HG02884 (cell line): ENCODE measurements around the gene SPECC1.
"Not testable (repeated sequence)": the region's sequence is repeated elsewhere in the genome, so short reads cannot be mapped to it uniquely, and the experiment has no call there.

Experiments used
- ATAC-seq: cut with Tn5 transposase; IDR thresholded peaks from one replicate; pipeline ENCODE4 v1.9.1; 2021; ENCODE audit warnings: mild to moderate bottlenecking, moderate library complexity; ENCODE audit not compliant: unreplicated experiment

The SPECC1 gene

DNA sequence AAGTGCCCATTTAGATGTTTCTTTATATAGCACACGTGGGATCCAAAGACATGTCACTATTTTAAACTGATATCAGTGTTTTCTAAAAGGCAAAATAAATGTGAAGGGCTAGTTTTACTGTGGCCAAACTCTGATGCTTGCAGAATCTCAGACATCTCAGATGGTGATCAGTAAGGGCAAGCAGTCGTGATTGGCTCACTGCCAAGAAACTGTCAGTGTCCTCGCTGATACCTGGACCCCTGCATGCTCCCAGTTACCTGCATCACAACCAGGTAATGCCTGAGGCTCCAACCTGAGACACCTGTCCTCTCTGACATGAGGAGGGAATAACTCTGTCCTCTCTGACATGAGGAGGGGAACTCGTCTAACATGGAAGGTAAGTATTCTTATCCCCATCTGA is 114.0 kb downstream of the SPECC1 start:
- no peak for ATAC-seq

GRCh38 chr17:20125724-20126123 is 116.6 kb downstream of the SPECC1 start:
- ATAC-seq = no peak

GRCh38 chr17:20127360-20128035 is 118.3 kb downstream of the SPECC1 start:
- ATAC-seq = no peak

DNA sequence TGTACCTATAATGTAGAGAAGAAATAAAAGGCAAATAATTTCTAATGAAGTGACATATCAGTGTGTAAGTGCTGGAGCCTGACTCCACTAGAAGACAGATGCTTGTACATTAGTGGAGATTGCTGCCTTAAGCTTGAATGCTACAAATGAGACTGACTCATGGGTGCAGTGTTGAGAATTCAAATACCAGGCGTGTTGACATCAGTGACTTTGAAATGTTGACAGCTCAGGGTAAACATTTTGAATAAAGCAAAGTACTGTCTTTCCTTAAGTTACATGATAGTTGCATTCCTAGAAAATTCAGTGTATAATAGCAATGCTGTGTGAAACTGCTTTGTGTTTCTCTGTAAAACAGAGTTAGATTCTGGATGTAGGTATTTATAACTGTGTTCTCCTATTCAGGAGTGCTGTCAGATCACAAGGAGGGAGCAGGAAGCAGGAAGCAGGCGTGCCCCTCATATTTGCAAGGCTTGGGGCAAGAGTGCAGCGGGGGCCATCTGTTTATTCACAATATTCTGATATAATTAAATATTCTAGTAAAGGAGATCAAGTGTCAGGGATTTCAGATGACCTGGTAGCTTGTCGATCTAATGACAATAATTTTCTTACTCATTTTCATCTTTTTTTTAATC is 119.0 kb downstream of the SPECC1 start:
- ATAC-seq = no peak

GRCh38 chr17:20133517-20133916 is 124.4 kb downstream of the SPECC1 start:
- ATAC-seq = no peak

DNA sequence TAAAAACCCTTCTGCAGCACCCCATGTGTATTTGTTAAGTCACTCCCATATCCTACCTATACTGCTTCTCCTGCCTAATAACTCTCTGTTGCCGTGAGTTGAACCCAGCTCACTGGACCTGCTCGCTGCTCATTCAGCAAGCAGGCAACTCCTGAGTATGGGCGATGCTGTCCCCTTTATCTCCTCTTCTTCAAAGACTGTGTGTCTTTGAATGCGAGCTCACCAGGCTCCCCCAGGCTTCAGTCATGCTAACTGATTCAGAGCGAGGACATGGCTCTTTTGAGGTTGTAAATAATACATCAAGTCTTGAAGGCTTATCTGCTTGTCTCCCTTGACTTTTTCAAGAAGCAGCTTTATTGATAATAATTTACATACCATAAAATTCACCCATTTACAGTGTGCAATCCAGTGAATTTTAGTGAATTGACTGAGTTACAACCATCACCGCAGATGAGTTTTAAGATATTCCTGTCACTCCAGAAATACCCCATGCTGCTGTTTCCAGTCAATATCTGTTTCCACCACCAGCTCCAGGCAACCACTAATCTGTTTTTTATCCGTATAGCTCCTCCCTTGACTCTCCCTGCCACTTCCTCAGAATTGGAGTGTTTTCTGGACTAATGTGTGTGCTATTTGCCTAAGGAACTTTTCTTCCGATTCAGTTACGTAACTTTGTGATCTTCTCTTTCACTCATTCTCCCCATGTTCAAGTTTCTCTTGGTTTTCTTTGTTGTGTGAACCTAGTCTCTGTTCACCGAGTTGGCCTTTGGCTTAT is 132.2 kb downstream of the SPECC1 start:
- ATAC-seq = no peak

GRCh38 chr17:20142268-20142667 is 133.1 kb downstream of the SPECC1 start:
- ATAC-seq = no peak

DNA sequence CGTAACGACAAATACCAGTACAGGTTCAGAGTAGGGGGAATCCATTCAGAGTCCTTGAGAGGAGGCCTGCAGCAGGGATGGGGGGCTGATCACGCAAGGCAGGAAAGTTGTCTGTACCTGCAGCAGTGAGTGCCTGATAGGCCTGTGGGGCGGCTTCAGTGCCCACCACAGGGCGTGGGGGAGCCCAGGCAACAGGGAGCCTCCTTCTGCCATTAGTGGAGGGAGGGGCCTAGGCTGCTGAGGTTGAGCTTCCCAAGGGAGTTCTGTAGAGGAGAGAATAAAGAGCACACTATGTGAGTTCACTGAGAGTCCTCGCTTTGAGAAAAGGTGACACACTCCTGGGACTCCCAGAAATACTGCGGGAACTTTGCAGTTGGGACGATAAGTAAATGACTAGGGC is 134.6 kb downstream of the SPECC1 start:
- ATAC-seq = no peak

GRCh38 chr17:20145567-20145966 is 136.4 kb downstream of the SPECC1 start:
- ATAC-seq = no peak

GRCh38 chr17:20149251-20149650 is 140.1 kb downstream of the SPECC1 start:
- ATAC-seq = no peak

DNA sequence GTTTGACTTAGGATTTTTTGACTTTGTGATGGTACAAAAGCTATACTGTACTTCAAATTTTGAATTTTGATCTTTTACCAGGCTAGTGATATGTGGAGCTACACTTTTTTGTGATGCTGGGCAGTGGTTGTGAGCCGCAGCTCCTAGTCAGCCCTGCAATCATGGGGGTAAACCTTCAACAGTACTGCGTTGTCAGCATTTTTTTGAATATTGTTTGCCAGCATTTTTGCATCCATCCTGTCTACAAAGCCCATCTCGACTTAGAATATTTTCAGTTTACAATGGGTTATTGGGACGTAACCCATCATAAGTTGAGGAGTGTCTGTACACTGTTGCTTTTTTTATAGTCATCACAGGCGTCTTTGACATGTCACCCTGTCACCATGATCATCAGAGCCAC is 142.0 kb downstream of the SPECC1 start:
- no peak for ATAC-seq

DNA sequence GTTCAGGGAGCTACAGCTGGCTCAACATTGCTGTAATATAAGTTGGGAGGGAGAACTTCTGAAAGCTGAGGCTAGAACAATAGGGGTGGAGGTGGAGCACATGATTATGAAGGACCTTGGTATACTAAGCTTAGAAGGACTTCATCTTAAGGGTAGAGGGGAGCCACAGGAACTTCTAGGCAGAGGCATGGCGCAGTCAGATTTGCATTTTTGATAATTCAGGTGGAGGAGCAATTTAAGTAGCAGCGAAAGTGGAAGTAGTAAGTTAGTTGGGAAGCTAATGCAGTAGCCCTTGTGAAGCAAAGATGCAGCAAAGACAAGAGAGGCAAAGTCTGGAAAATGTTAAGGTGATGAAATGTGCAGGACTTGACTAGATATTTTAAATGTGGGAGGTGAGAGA is 144.1 kb downstream of the SPECC1 start:
- ATAC-seq = no peak

GRCh38 chr17:20154286-20155000 is 145.3 kb downstream of the SPECC1 start:
- ATAC-seq = no peak

- ATAC-seq = peak; percentile 81
Measured at GRCh38 chr17:20155258-20156195, 146.4 kb downstream of the SPECC1 start.

- peak; percentile 19 for ATAC-seq
Measured at GRCh38 chr17:20156196-20157000, 147.2 kb downstream of the SPECC1 start.

DNA sequence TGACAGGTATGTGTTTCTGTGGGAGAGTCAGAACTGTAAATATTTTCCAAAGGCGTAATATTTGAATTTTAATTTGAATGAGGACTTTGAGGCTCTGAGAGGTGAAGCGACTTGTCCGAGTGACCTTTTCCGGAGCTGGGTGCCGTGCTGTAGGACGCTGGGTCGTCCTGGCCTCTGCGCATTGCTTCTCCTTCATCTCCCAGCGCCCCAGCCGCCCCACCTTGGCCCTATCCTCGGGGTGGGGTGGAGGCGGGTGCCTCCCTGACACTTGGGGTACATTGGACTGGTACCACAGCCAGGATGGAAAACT is 147.8 kb downstream of the SPECC1 start:
- ATAC-seq = no peak

GRCh38 chr17:20158580-20158979 is 149.4 kb downstream of the SPECC1 start:
- no peak for ATAC-seq

DNA sequence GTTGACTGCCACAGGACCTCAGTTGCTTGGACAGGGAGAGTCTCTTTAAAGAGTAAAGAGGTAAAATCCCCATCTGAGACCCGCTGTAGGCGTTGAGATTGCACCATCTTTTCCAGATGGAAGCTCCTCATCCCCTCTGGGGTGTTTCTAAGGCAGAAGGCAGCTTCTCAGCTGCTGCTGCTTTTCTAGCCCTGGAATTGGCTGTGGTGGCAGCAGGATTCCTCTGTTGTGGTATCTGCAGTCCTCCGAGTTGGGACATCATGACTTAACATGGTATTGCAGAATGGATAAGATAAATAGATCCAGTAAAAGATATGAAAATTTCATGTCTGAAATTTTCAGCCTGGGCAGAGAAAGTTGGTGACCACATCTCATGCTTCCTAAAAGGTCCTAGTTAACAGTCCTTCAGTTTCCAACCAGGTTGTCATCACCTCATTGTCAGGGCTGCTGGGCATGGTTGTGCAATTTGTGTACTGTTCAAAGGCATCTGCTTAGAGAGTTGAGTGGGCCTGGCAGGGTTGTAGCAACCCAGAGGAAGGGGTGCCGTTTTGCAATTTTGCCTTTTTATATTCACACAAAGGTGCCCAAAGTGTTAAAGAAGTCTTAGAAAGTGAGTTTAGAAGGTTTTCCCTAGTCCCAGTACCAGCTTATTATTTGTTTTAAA is 150.4 kb downstream of the SPECC1 start:
- ATAC-seq = no peak

- ATAC-seq = not testable (repeated sequence)
Measured at GRCh38 chr17:20165516-20165915, 156.4 kb downstream of the SPECC1 start.
